Cardiac muscle cell (in vitro differentiated cells and primary cell): ENCODE measurements around the gene ASH1L. TPM values are rescaled to one million over a fixed set of nuclear protein-coding genes. Genes with fewer than 3 reads are reported as not detected.
"Not testable (repeated sequence)": the region's sequence is repeated elsewhere in the genome, so short reads cannot be mapped to it uniquely, and the experiment has no call there.

Experiments
- DNase-seq, 2 donors: peaks; one replicate each; pipeline versions ENCODE4 v3.0.0 to v3.0.0-alpha.2; 2010 to 2017; ENCODE audit warnings: low read depth in 1 of 2, low spot score in 1 of 2
- H3K27ac ChIP-seq: fragments of 200-600 bp; sonication (generic); 2 replicates; pipeline ENCODE4 v1.5.1; 2016
- H3K27me3 ChIP-seq: fragments of 200-600 bp; sonication (generic); 2 replicates; pipeline ENCODE4 v1.6.0; 2016; ENCODE audit warnings: control low read depth
- H3K36me3 ChIP-seq: fragments of 200-600 bp; sonication (generic); 2 replicates; pipeline ENCODE4 v1.5.1; 2016; ENCODE audit warnings: control low read depth
- H3K4me1 ChIP-seq: fragments of 200-600 bp; sonication (generic); 2 replicates; pipeline ENCODE4 v1.8.1; 2017; ENCODE audit warnings: low read depth, mild to moderate bottlenecking, mixed run types
- H3K4me3 ChIP-seq: fragments of 200-600 bp; sonication (generic); 2 replicates; pipeline ENCODE4 v1.5.1; 2016; ENCODE audit warnings: mild to moderate bottlenecking
- H3K9me3 ChIP-seq: fragments of 200-600 bp; sonication (generic); 2 replicates; pipeline ENCODE4 v1.5.1; 2017; ENCODE audit warnings: low read depth, mild to moderate bottlenecking, control low read depth
- CTCF ChIP-seq: IDR thresholded peaks from 2 replicates; pipeline ENCODE4 v1.5.1; 2012; ENCODE audit warnings: low read depth, mild to moderate bottlenecking, low read length
- polyA plus RNA-seq: library from polyadenylated mRNA; unstranded; fragments of >200 nt; fragmentation: Nextera tagmentation; extraction: Ambion mirVana; gene quantifications from 2 replicates; pipeline ENCODE4 v1.2.1, GENCODE V29; 2016
- total RNA-seq: library from RNA; depleted of rRNA; stranded (reverse); fragments of >200 nt; gene quantifications from 2 replicates; pipeline ENCODE4 v1.2.3, GENCODE V29; 2016

Gene ASH1L
- total and polyA plus RNA-seq, 2 experiments from 2014 or later: 25.9 to 31.2 TPM

DNA sequence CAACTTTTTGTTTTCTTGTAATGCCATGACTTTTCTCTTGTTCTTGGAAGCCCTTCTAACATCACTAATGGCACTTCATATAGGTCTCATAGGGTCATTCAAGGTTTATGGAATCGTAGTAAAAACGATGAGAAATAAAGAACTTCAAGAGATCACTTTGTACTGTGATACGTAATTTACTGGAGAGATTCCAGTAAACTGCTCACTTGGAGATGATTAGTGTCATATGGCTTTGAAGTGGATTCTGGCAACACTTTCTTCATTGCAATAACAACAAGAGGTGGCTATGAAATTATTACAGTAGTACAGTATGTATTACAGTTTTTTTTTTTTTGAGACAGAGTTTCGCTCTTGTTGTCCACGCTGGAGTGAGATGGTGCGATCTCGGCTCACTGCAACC, 138.5 kb downstream of the ASH1L start:
- Histone ChIP-seq H3K4me1 (no peaks in the 10 kb centered on the region), H3K36me3 (peaks cover 3% of the 10 kb centered on the region), H3K4me3 (no peak overlapping the region), H3K27ac (no peak overlapping the region), H3K27me3 (no peaks in the 10 kb centered on the region), H3K9me3 (no peaks in the 10 kb centered on the region)
- DNase-seq: no peak
- no peak for TF ChIP-seq CTCF

GRCh38 chr1:155420788-155421187, 141.8 kb downstream of the ASH1L start:
- Histone ChIP-seq H3K36me3 (no peaks in the 10 kb centered on the region), H3K9me3 (no peaks in the 10 kb centered on the region), H3K4me1 (no peaks in the 10 kb centered on the region), H3K27me3 (no peaks in the 10 kb centered on the region), H3K4me3 (no peak overlapping the region), H3K27ac (no peak overlapping the region)
- DNase-seq: no peak
- no peak for TF ChIP-seq CTCF

- H3K4me3 ChIP-seq, H3K27me3 ChIP-seq, H3K9me3 ChIP-seq, H3K27ac ChIP-seq, H3K4me1 ChIP-seq: not testable (repeated sequence)
- peak in 1 of 2 donors; percentile 9 for DNase-seq
- peaks cover 17% of the 10 kb centered on the region for H3K36me3 ChIP-seq
Measured at GRCh38 chr1:155411840-155412239, 150.8 kb downstream of the ASH1L start.

DNA sequence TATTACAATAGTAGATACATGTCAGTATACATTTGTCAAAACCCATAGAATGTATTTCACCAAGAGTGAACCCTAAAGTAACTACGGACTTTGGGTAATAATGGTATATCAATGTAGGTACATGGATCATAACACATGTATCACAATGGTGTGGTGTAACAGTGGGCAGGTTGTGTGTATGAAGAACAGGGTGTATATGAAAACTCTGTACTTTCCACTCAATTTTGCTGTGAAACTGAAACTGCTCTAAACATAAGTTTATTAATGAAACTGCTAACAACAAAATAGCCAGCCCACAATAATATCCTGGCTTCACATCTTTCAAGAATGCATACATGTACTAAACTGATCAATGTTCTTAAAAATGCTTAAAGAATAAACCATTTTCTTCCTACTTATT, 151.7 kb downstream of the ASH1L start:
- Histone ChIP-seq H3K36me3 (peaks cover 17% of the 10 kb centered on the region), H3K4me1 (no peaks in the 10 kb centered on the region), H3K27me3 (no peaks in the 10 kb centered on the region), H3K9me3 (no peaks in the 10 kb centered on the region), H3K27ac (no peak overlapping the region), H3K4me3 (no peak overlapping the region)
- TF ChIP-seq CTCF: no peak
- DNase-seq: no peak

DNA sequence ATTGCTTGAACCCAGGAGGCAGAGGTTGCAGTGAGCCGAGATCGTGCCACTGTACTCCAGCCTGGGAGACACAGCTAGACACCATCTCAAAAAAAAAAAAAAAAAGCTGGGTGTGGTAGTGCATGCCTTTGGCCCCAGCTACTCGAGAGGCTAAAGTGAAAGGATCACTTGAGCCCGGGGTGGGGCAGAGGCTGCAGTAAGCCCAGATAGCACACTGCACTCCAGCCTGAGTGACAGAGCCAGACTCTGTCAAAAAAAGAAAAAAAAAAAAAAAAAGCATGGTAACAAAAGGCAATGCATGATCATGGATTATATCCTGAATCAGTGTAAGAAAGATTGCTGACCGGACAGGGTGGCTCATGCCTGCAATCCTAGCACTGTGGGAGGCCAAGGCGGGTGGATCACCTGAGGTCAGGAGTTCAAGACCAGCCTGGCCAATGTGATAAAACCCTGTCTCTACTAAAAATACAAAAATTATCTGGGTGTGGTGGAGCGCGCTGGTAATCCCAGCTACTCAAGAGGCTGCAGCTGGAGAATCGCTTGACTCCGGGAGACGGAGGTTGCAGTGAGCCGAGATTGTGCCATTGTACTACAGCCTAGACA, 165.6 kb downstream of the ASH1L start:
- TF ChIP-seq CTCF: no peak
- Histone ChIP-seq H3K27me3 (no peaks in the 10 kb centered on the region), H3K27ac (no peak overlapping the region), H3K9me3 (no peaks in the 10 kb centered on the region), H3K4me1 (no peaks in the 10 kb centered on the region), H3K4me3 (no peak overlapping the region), H3K36me3 (peaks cover 13% of the 10 kb centered on the region)
- peak in 1 of 2 donors; percentile 1 for DNase-seq

DNA sequence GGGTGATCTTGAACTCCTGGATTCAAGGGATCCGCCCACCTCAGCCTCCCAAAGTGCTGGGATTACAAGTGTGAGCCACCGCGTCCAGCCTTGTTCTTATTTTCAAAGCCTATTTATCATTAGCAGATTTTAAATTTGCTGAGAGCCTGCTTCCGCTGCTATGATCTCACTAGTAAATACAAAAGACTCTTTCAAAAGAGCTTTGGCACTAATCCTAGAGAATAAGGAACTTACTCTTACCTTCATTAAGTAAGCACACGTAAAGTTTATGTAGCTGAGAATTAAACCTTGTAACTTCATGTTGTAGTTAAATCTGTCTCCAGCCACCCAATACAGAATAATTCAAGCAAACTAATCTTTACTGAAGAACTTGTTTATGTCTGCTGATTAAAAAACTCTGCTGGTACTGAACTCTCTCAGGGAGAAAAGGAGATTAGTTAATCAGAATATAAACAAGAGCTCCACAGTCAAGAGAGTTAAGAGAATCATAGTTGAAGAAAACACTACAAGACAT, 169.6 kb downstream of the ASH1L start:
- no peaks in the 10 kb centered on the region for H3K4me1 ChIP-seq

More for the DNA sequence above, 169.6 kb downstream of the ASH1L start:
- no peak for TF ChIP-seq CTCF
- Histone ChIP-seq H3K4me3 (no peak overlapping the region), H3K9me3 (no peaks in the 10 kb centered on the region), H3K27ac (peak overlapping the region; percentile 17), H3K36me3 (peaks cover 17% of the 10 kb centered on the region), H3K27me3 (no peaks in the 10 kb centered on the region)
- peak in 1 of 2 donors; percentile 73 for DNase-seq
